ENCODE data around the gene EPHB3.

EPHB3 gene

DNA sequence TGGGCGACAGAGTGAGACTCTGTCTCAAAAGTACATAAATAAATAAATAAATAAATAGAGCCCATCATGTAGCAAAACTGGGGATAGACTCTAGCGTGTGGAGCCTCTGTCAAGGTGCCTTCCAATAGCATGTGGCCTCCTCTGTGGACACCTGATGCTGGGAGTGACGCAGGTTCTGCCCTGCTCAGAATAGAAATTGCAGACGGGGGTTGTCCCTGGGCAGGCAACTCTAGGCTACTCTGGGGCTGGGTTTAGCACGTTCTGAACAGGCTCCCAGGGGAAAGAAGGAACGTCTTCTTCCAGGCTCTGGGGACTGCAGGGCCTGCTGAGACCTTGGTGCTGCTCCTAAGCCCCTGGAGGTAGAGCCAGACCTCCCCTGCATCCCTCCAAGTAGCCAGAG is 65.3 kb downstream of the EPHB3 start:
- DNase-seq (ENCODE audit: low read depth): no peak

DNA sequence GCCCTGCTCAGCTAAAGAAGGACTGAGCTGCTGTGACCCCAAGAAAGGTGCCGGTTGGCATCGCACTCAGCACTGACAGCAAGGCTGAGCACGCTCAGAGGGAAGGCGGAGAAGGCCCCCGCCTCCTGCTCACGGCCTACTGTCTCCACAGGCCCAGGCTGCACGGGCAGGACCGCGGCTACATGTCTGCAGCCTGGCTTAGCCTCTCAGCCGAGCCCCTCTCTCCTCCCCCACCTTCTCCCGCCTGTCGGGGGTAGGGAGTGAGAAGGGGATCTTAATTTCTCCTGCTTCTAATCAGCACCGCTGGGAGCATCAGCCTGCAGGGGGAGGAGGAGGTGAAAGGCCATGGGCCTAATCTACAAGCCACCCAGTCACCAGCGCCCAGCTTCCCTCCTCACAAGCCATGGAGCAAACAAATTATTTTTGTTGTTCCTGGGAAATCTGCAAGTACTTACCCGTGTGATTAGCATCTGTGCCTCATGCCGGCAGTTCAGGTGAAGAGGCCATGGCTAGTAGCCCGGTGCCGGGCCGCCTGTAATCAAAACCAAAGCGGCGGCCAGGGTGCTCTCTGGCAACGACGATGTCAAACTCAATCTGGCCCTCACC is 68.1 kb downstream of the EPHB3 start:
- no peak for DNase-seq (ENCODE audit: low read depth)

DNA sequence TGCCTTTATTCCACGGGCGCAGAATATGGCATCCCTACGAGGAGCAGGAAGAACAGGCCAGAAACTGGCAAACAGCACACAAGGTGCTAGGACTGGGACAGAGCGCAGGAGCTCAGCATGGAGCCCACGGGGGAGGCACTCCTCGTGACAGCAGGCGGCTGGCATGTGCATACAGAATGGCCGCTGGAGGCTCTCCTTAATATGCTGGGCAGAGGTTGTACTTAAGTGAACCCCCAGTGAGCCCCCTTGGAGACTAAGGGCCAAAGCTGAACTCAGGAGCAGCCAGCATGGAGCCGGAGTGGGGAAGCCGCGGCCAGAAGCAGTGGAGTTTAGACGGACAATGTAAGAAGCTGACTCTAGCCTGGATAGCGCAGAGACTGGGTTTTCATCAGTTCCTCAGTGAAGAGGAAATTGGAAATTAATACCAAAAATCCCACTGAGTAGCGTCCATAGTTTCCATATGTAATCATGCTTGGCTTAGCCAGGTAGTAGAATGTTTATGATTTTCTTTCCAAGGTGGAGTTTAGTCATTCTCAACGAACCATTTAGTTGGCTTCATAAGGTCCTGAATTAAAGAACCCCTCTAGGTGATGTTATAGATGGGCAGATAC is 69.4 kb downstream of the EPHB3 start:
- no peak for DNase-seq (ENCODE audit: low read depth)

DNA sequence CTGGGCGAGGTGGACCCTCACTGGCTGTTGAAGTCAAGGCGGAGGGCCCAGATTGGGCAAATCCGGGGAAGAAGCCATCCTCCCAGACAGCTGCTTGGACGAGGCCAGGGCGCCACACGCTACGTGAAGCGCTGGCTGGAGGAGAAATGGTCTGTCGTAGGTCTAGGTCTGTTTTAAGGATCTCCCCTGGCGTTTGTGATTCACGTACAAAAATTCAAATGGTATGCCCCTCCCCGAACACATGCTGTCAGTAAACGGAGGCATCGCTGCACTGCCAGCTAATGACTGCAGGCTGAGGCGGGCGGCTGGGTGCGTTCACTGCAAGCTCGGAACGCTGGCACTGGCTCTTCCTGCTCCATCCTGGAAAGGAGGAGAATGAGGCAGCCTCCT is 69.9 kb downstream of the EPHB3 start:
- no peak for DNase-seq (ENCODE audit: low read depth)

Data from fibroblast of the conjunctiva (primary cell).